Heart right ventricle (tissue), 16 donors: ENCODE results near the gene CHRNB1. TPM values are rescaled to one million over a fixed set of nuclear protein-coding genes. Genes with fewer than 3 reads are reported as not detected.

Experiments
- ATAC-seq, 8 donors: fragments of 200-7000 bp; cut with Tn5 transposase; one replicate each; pipeline ENCODE4 v1.9.1; 2020; ENCODE audit warnings: mild to moderate bottlenecking in 8 of 8, moderate library complexity in 8 of 8, moderate number of reproducible peaks in 1 of 8
- DNase-seq, 2 donors: peaks; one replicate each; pipeline ENCODE4 v3.0.0-alpha.2; 2020
- H3K27ac ChIP-seq, 10 donors: fragments of 200-600 bp; sonication (generic) in 2 of 10; one replicate each; pipeline versions ENCODE4 v1.5.0 to v1.8.0; 2020 to 2022; ENCODE audit warnings: mild to moderate bottlenecking in 3 of 10
- H3K27me3 ChIP-seq, 7 donors: fragments of 200-600 bp; one replicate each; pipeline ENCODE4 v1.8.0; 2021 to 2022; ENCODE audit warnings: mild to moderate bottlenecking in 2 of 7
- H3K36me3 ChIP-seq, 9 donors: fragments of 200-600 bp; sonication (generic) in 1 of 9; one replicate each; pipeline versions ENCODE4 v1.5.0 to v1.8.0; 2020 to 2022; ENCODE audit warnings: mild to moderate bottlenecking in 2 of 9
- H3K4me1 ChIP-seq, 9 donors: fragments of 200-600 bp; sonication (generic) in 1 of 9; one replicate each; pipeline versions ENCODE4 v1.5.0 to v1.8.0; 2020 to 2022; ENCODE audit warnings: mild to moderate bottlenecking in 4 of 9
- H3K4me3 ChIP-seq, 10 donors: fragments of 200-600 bp; sonication (generic) in 2 of 10; one replicate each; pipeline versions ENCODE4 v1.5.0 to v1.8.0; 2020 to 2022; ENCODE audit warnings: mild to moderate bottlenecking in 7 of 10, moderate library complexity in 2 of 10
- H3K9me3 ChIP-seq, 11 donors: fragments of 200-600 bp in 10 of 11; sonication (generic) in 2 of 11; one replicate each; pipeline versions ENCODE4 v1.5.0 to v1.8.0; 2013 to 2022; ENCODE audit warnings: mild to moderate bottlenecking in 2 of 11, control low read depth in 1 of 11, moderate library complexity in 1 of 11
- WGBS, 2 donors: extraction: QIAGEN DNeasy Blood & Tissue Kit; methylation state at CpG; one replicate each; pipeline ENCODE4 v1.1.7; 2013; ENCODE audit warnings: inconsistent platforms in 1 of 2; 5-methylcytosine and 5-hydroxymethylcytosine counted together
- intact Hi-C, 10 donors: fragments of 100-400 bp; cut with DNase I; formaldehyde crosslinking; loops; one replicate each; pipeline versions ENCODE4 v1.11.1 to v1.14.2; 2022
- polyA plus RNA-seq, 2 donors: library from polyadenylated mRNA; stranded (reverse); fragments of 200-250 nt; gene quantifications; one replicate each; pipeline ENCODE4 v1.2.3, GENCODE V29; 2013
- total RNA-seq, 10 donors: library from RNA; stranded (reverse); fragmentation: NEBNext Ultra II Directional in 3 of 10; extraction: Animal tissue kit (Norgen Biotek cat#: 25700) in 3 of 10; gene quantifications; one replicate each; pipeline versions ENCODE4 v1.2.1 to v1.2.4, GENCODE V29; 2021 to 2023
- TF ChIP-seq, protein P1 (sequence below), 9 donors: fragments of 200-600 bp; sonication (generic) in 2 of 9; IDR thresholded peaks; one replicate each; pipeline versions ENCODE4 v1.5.0 to v1.8.0; 2021 to 2022; ENCODE audit warnings: antibody characterized with exemption in 9 of 9, mild to moderate bottlenecking in 5 of 9, moderate library complexity in 1 of 9
- donor health status: Arrhythmogenic right ventricular cardiomyopathy.
- donor health status: ischemic (EF 13 %, LVEDD 7.1; RV severe dilation, severe dysfunction).
- donor health status: healthy with polysubstance abuse.
- donor health status: DM: no; HTN: yes; CAD: no.
- donor health status: DM: no; HTN: no; CAD: no.
- donor health status: ischemic (EF 25% LVEDD 6.9; RV normal size, moderate dysfunction).
- donor health status: ischemic (EF 25% LVEDD 5.7; RV mildly dilated, moderate dysfunction).
- donor health status: healthy.
- donor health status: DM: yes; HTN: yes; CAD: no.
- donor health status: Ischemic cardiomyopathy.
- donor health status: ischemic (EF 35%, LVEDD 5.7; RV mildly dilated, moderate dysfunction).
- donor health status: nonischemic (EF 11% LVEDD 7.7; RV severe dilation, severe dysfunction).
- donor health status: DM: yes; HTN: yes; CAD: no.
- donor health status: PGD.
- donor health status: ischemic (EF 29% LVEDD 5.4; RV normal size, mild dysfunction).
- donor health status: nonischemic (EF 23%, LVEDD 6.1; RV moderate dilation, normal function).

Gene CHRNB1
- total and polyA plus RNA-seq, 12 donors, result 5.4 to 25.4 (median 10.4) TPM

GRCh38 chr17:7499161-7499560 lies 54.3 kb downstream of the CHRNB1 start:
- H3K27ac ChIP-seq, result no peak overlapping the region
- ATAC-seq (no peak), DNase-seq (no peak)
- intact Hi-C loops, result no loop called here
- TF ChIP-seq, protein P1, sequence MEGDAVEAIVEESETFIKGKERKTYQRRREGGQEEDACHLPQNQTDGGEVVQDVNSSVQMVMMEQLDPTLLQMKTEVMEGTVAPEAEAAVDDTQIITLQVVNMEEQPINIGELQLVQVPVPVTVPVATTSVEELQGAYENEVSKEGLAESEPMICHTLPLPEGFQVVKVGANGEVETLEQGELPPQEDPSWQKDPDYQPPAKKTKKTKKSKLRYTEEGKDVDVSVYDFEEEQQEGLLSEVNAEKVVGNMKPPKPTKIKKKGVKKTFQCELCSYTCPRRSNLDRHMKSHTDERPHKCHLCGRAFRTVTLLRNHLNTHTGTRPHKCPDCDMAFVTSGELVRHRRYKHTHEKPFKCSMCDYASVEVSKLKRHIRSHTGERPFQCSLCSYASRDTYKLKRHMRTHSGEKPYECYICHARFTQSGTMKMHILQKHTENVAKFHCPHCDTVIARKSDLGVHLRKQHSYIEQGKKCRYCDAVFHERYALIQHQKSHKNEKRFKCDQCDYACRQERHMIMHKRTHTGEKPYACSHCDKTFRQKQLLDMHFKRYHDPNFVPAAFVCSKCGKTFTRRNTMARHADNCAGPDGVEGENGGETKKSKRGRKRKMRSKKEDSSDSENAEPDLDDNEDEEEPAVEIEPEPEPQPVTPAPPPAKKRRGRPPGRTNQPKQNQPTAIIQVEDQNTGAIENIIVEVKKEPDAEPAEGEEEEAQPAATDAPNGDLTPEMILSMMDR (IDR thresholded peaks at IDR 0.05), result no peak
- no peak overlapping the region for H3K4me3 ChIP-seq
- H3K36me3 ChIP-seq, result peaks cover 18 to 99% (median 74%) of the 10 kb centered on the region in 9 donors
- no peaks in the 10 kb centered on the region for H3K9me3 ChIP-seq
- 87 to 93% methylated on average over 11 of the region's 11 CpGs for WGBS, 2 donors
- no peaks in the 10 kb centered on the region for H3K27me3 ChIP-seq
- peaks cover 0 to 43% (median 18%) of the 10 kb centered on the region in 9 donors for H3K4me1 ChIP-seq

- Histone ChIP-seq H3K36me3 (peaks cover 18 to 100% (median 94%) of the 10 kb centered on the region in 9 donors), H3K4me3 (no peak overlapping the region), H3K9me3 (no peaks in the 10 kb centered on the region), H3K27me3 (no peaks in the 10 kb centered on the region), H3K4me1 (peaks cover 0 to 19% (median 9%) of the 10 kb centered on the region in 9 donors), H3K27ac (no peak overlapping the region)
- ATAC-seq (no peak), DNase-seq (no peak)
- intact Hi-C loops, result no loop called here
- TF ChIP-seq, protein P1 (IDR thresholded peaks at IDR 0.05), result no peak
- 84 to 88% methylated on average over 14 of the region's 14 CpGs for WGBS, 2 donors
Observed at GRCh38 chr17:7501729-7502128, 56.9 kb downstream of the CHRNB1 start.

- no peaks in the 10 kb centered on the region for H3K27me3 ChIP-seq
- intact Hi-C loops, result no loop called here
- peaks cover 18 to 100% (median 96%) of the 10 kb centered on the region in 9 donors for H3K36me3 ChIP-seq
- no peak overlapping the region for H3K4me3 ChIP-seq
- TF ChIP-seq, protein P1 (IDR thresholded peaks at IDR 0.05), result no peak
- no peak for ATAC-seq
- H3K4me1 ChIP-seq, result peaks cover 0 to 14% (median 7%) of the 10 kb centered on the region in 9 donors
- 90% methylated on average over 20 of the region's 20 CpGs for WGBS, 2 donors
- no peak for DNase-seq
- no peak overlapping the region for H3K27ac ChIP-seq
- no peaks in the 10 kb centered on the region for H3K9me3 ChIP-seq
Observed at GRCh38 chr17:7502171-7502847, 57.4 kb downstream of the CHRNB1 start.

GRCh38 chr17:7502987-7503386 lies 58.1 kb downstream of the CHRNB1 start:
- no peaks in the 10 kb centered on the region for H3K27me3 ChIP-seq
- peaks cover 18 to 100% (median 90%) of the 10 kb centered on the region in 9 donors for H3K36me3 ChIP-seq
- intact Hi-C loops, result no loop called here
- no peaks in the 10 kb centered on the region for H3K9me3 ChIP-seq
- DNase-seq (no peak), ATAC-seq (peak in 3 of 8 donors; percentile 21 to 32 (median 32))
- H3K27ac ChIP-seq, result no peak overlapping the region
- 86 to 87% methylated on average over 14 of the region's 14 CpGs for WGBS, 2 donors
- no peak overlapping the region for H3K4me3 ChIP-seq
- H3K4me1 ChIP-seq, result peaks cover 0 to 7% (median 2%) of the 10 kb centered on the region in 9 donors
- TF ChIP-seq, protein P1 (IDR thresholded peaks at IDR 0.05), result peak in 3 of 9 donors; percentile 19 to 28 (median 28)
